HFFc6 (cell line): ENCODE results near the gene RAET1E. TPM values are rescaled to one million over a fixed set of nuclear protein-coding genes. Genes with fewer than 3 reads are reported as not detected.
A peak's percentile ranks its signal among the peaks of the same experiment; 100 is the strongest.
"Not testable (repeated sequence)": the region's sequence is repeated elsewhere in the genome, so short reads cannot be mapped to it uniquely, and the experiment has no call there.

Experiments used
- DNase-seq: peaks from one replicate; pipeline ENCODE4 v3.0.0-alpha.2; 2018
- H3K27ac Mint-ChIP-seq: 2 replicates; pipeline ENCODE4 v1.8.0; 2020; ENCODE audit warnings: mild to moderate bottlenecking, mixed read lengths
- H3K27me3 Mint-ChIP-seq: 2 replicates; pipeline ENCODE4 v1.8.0; 2021; ENCODE audit warnings: mild to moderate bottlenecking, moderate library complexity, mixed read lengths; ENCODE audit not compliant: insufficient read depth
- H3K36me3 Mint-ChIP-seq: 2 replicates; pipeline ENCODE4 v1.8.0; 2021; ENCODE audit warnings: low read depth, mixed read lengths
- H3K4me1 Mint-ChIP-seq: 2 replicates; pipeline ENCODE4 v1.8.0; 2020; ENCODE audit warnings: low read depth, mixed read lengths
- H3K4me3 Mint-ChIP-seq: 2 replicates; pipeline ENCODE4 v1.8.0; 2020; ENCODE audit warnings: mild to moderate bottlenecking, moderate library complexity, mixed read lengths
- H3K9me3 Mint-ChIP-seq: 2 replicates; pipeline ENCODE4 v1.8.0; 2020; ENCODE audit warnings: mild to moderate bottlenecking, mixed read lengths
- total RNA-seq, 6 experiments: library from RNA; stranded (reverse); fragmentation: NEBNext Ultra II Directional; extraction: Animal tissue kit (Norgen Biotek cat#: 25700); gene quantifications; 2 replicates in 1 of 6; 3 replicates in 5 of 6; pipeline ENCODE4 v1.2.3, GENCODE V29; 2021
- TF ChIP-seq, protein P1 (sequence below): fragments of 200-600 bp; sonication (generic); IDR thresholded peaks from 2 replicates; pipeline ENCODE4 v1.5.0; 2021; ENCODE audit warnings: antibody characterized with exemption, mild to moderate bottlenecking

RAET1E gene
- total RNA-seq, 6 experiments from 2014 or later = 0.14 to 0.41 (median 0.26) TPM; not detected in 1

DNA sequence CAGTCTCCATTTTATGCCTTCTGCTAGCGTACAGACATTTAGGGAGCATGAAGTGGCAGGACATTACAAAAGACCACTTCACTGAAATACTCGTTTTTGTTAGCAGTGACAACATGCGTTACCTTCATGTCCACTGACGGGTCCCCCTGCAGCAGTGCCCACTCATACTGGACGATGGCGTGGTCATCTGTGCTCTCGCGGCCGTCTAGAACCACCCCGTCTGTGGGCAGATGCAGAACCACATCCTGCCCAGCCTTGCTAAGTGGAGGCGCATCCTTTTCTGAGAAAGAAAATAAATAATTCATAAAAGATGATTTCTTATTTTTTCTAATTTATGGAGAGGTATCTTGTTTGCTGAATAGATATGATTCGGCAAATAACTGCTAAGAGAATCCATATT is 45.0 kb downstream of the RAET1E start:
- Mint-ChIP-seq H3K9me3 (no peaks in the 10 kb centered on the region), H3K4me3 (no peak overlapping the region), H3K27ac (no peak overlapping the region), H3K27me3 (no peaks in the 10 kb centered on the region), H3K36me3 (peaks cover 10% of the 10 kb centered on the region; the same call in 1 of the 2 replicates), H3K4me1 (peaks cover 77% of the 10 kb centered on the region)
- no peak for DNase-seq
- TF ChIP-seq, protein P1, sequence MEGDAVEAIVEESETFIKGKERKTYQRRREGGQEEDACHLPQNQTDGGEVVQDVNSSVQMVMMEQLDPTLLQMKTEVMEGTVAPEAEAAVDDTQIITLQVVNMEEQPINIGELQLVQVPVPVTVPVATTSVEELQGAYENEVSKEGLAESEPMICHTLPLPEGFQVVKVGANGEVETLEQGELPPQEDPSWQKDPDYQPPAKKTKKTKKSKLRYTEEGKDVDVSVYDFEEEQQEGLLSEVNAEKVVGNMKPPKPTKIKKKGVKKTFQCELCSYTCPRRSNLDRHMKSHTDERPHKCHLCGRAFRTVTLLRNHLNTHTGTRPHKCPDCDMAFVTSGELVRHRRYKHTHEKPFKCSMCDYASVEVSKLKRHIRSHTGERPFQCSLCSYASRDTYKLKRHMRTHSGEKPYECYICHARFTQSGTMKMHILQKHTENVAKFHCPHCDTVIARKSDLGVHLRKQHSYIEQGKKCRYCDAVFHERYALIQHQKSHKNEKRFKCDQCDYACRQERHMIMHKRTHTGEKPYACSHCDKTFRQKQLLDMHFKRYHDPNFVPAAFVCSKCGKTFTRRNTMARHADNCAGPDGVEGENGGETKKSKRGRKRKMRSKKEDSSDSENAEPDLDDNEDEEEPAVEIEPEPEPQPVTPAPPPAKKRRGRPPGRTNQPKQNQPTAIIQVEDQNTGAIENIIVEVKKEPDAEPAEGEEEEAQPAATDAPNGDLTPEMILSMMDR = no peak

DNA sequence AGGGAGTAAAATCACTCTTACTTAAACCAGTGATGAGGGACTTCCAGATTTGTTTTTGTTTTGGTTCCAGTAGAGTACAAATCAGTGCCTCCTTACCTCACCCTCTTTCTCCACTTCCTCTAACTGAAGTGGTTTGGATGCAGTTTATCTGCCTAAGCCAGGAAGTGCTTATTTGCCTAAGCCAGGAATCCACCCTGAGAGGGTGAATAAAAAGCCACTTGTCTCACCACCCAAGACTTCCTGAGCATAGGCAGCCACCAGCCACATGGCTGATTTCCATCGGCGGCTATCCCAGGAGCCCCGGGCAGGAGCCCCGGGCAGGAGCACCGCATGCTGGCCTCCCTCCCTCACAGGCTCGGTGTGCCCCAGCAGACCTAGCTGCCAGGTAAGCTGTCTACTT is 45.7 kb downstream of the RAET1E start:
- peak overlapping the region; percentile 79 for H3K27ac Mint-ChIP-seq
- DNase-seq = no peak
- H3K36me3 Mint-ChIP-seq = peaks cover 10% of the 10 kb centered on the region; the same call in 1 of the 2 replicates
- H3K27me3 Mint-ChIP-seq = no peaks in the 10 kb centered on the region
- TF ChIP-seq, protein P1 = no peak
- peaks cover 79% of the 10 kb centered on the region for H3K4me1 Mint-ChIP-seq
- H3K9me3 Mint-ChIP-seq = no peaks in the 10 kb centered on the region
- H3K4me3 Mint-ChIP-seq = no peak overlapping the region

DNA sequence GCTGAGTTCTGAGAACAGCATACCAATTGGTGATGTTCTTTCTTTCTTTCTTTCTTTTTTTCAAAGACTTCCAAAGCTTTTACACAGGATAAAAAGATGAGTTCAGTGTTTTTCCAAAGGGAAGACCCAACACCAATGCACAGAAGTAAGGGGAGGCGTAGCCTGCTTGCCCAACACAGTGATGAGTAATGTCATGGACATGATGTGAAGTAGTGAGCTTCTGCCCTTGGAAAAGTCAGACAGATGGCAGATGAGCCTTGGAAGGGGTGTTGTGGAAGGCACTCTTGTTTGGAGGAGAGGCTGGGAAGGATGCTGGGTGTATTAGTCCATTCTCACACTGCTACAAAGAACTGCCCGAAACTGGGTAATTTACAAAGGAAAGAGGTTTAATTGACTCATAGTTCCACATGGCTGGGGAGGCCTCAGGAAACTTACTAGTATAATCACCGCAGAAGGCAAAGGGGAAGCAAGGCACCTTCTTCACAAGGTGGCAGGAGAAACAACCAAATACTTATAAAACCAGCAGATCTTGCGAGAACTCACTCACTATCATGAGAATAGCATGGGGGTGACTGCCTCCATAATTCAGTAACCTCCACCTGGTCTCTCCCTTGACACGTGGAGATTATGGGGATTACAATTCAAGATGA is 46.3 kb downstream of the RAET1E start:
- Mint-ChIP-seq H3K9me3 (no peaks in the 10 kb centered on the region), H3K36me3 (peaks cover 10% of the 10 kb centered on the region; the same call in 1 of the 2 replicates), H3K27ac (peak overlapping the region; percentile 79), H3K4me3 (peak overlapping the region; percentile 20), H3K27me3 (no peaks in the 10 kb centered on the region), H3K4me1 (peaks cover 77% of the 10 kb centered on the region)
- TF ChIP-seq, protein P1 = no peak
- DNase-seq = peak; percentile 59

DNA sequence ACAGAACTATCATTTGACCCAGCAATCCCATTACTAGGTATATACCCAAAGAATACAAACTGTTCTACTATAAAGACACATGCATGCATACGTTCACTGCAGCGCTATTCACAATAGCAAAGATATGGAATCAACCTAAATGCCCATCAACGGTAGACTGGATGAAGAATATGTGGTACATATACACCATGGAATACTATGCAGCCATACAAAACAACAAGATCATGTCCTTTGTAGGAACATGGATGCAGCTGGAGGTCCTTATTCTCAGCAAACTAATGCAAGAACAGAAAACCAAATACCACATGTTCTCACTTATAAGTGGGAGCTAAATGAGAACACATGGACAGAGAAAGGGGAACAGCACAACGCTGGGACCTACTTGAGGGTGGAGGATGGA is 49.6 kb downstream of the RAET1E start:
- not testable (repeated sequence) for H3K27me3 Mint-ChIP-seq, H3K9me3 Mint-ChIP-seq, DNase-seq, H3K36me3 Mint-ChIP-seq, H3K4me3 Mint-ChIP-seq
- Mint-ChIP-seq H3K27ac (peak overlapping the region; percentile 80), H3K4me1 (peaks cover 83% of the 10 kb centered on the region)

Other genes starting within 250 kb of the RAET1E start
- 10 to 100 TPM; 14.5 to 16.6 (median 16.1) TPM for gene KATNA1, start 249.4 kb downstream of the RAET1E start, total RNA-seq
- 10 to 100 TPM; 17.8 to 22.2 (median 20.1) TPM for gene LATS1, start 180.0 kb downstream of the RAET1E start, total RNA-seq
- gene NUP43, start 151.6 kb downstream of the RAET1E start, total RNA-seq = 10 to 100 TPM; 29.6 to 43.3 (median 37.2) TPM
- 100 to 1,000 TPM in 5 of 6 experiments, 10 to 100 TPM in 1; 99.7 to 126 (median 112) TPM for gene PCMT1, start 148.4 kb downstream of the RAET1E start, total RNA-seq
- gene LRP11, start 33.8 kb downstream of the RAET1E start, total RNA-seq = 10 to 100 TPM; 27.4 to 34.6 (median 30.4) TPM
- 1 to 10 TPM in 2 of 6 experiments, under 1 TPM in 4; 0.64 to 1.1 (median 0.83) TPM for gene RAET1G, start 25.0 kb upstream of the RAET1E start, total RNA-seq
- 10 to 100 TPM; 16.2 to 23.2 (median 19.4) TPM for gene ULBP2, start 43.9 kb upstream of the RAET1E start, total RNA-seq
- gene ULBP1, start 65.8 kb upstream of the RAET1E start, total RNA-seq = 10 to 100 TPM in 2 of 6 experiments, 1 to 10 TPM in 4; 8.6 to 12.7 (median 9.8) TPM
- gene RAET1L, start 127.4 kb upstream of the RAET1E start, total RNA-seq = not detected
- 10 to 100 TPM; 11.2 to 15.8 (median 12.7) TPM for gene ULBP3, start 171.0 kb upstream of the RAET1E start, total RNA-seq
- gene PPP1R14C, start 244.9 kb upstream of the RAET1E start, total RNA-seq = under 1 TPM in 1 of 6 experiments, not detected in 5; 0.17 TPM